Fibroblast of the aortic adventitia (primary cell): ENCODE measurements around the gene RANGAP1. TPM values are rescaled to one million over a fixed set of nuclear protein-coding genes. Genes with fewer than 3 reads are reported as not detected.
"Not testable (repeated sequence)": the region's sequence is repeated elsewhere in the genome, so short reads cannot be mapped to it uniquely, and the experiment has no call there.

ENCODE experiments used
- DNase-seq: peaks from one replicate; pipeline ENCODE4 v3.0.0-alpha.2; 2010; ENCODE audit warnings: low read depth
- H3K4me3 ChIP-seq: 2 replicates; pipeline ENCODE4 v1.5.1; 2011; ENCODE audit warnings: low read depth, mild to moderate bottlenecking, control low read depth, low read length, moderate library complexity
- CTCF ChIP-seq: IDR thresholded peaks from 2 replicates; pipeline ENCODE4 v1.5.1; 2011; ENCODE audit warnings: mild to moderate bottlenecking, low read length, control low read depth, inconsistent platforms; ENCODE audit not compliant: insufficient read depth
- total RNA-seq: library from RNA; depleted of rRNA; stranded (reverse); fragments of >200 nt; gene quantifications from 2 replicates; pipeline ENCODE4 v1.2.3, GENCODE V29; 2012; ENCODE audit warnings: low replicate concordance

RANGAP1 gene
- total RNA-seq, 1 donor = 89.4 TPM

- peak within 1 kb of the TSS; percentile 80 for H3K4me3 ChIP-seq
- peak; percentile 74 for DNase-seq
- peak; percentile 72 for TF ChIP-seq CTCF
Measured at GRCh38 chr22:41301085-41302020, 15.4 kb upstream of the RANGAP1 start, which contains the start of gene ZC3H7B. ZC3H7B (plus strand) TSS chr22:41301525; CDS start chr22:41320661, 19,136 bp downstream.

- no peak for TF ChIP-seq CTCF
- no peak for DNase-seq
- H3K4me3 ChIP-seq = peak overlapping the region; percentile 80
Measured at GRCh38 chr22:41300661-41301060, 14.7 kb upstream of the RANGAP1 start.

GRCh38 chr22:41296826-41297667, 11.1 kb upstream of the RANGAP1 start:
- no peak for DNase-seq
- no peak overlapping the region for H3K4me3 ChIP-seq
- no peak for TF ChIP-seq CTCF

GRCh38 chr22:41294816-41295215, 8.8 kb upstream of the RANGAP1 start:
- not testable (repeated sequence) for H3K4me3 ChIP-seq, DNase-seq

GRCh38 chr22:41290262-41291221, 4.6 kb upstream of the RANGAP1 start:
- no peak overlapping the region for H3K4me3 ChIP-seq
- TF ChIP-seq CTCF = no peak
- peak; percentile 90 for DNase-seq

- TF ChIP-seq CTCF = no peak
- DNase-seq = peak; percentile 17
- no peak overlapping the region for H3K4me3 ChIP-seq
Measured at GRCh38 chr22:41289671-41290070, 3.7 kb upstream of the RANGAP1 start.
